GM19463 (cell line): ENCODE data around the gene RSAD2.
"Not testable (repeated sequence)": the region's sequence is repeated elsewhere in the genome, so short reads cannot be mapped to it uniquely, and the experiment has no call there.

Experiments used
- ATAC-seq: cut with Tn5 transposase; IDR thresholded peaks from one replicate; pipeline ENCODE4 v1.9.1; 2021; ENCODE audit warnings: mild to moderate bottlenecking, moderate library complexity; ENCODE audit not compliant: unreplicated experiment

The RSAD2 gene

GRCh38 chr2:6896930-6897759 lies 19.6 kb downstream of the RSAD2 start:
- ATAC-seq, result no peak

GRCh38 chr2:6902581-6902980 lies 25.0 kb downstream of the RSAD2 start:
- ATAC-seq, result not testable (repeated sequence)

GRCh38 chr2:6905668-6906067 lies 28.1 kb downstream of the RSAD2 start:
- no peak for ATAC-seq

GRCh38 chr2:6906165-6906741 lies 28.7 kb downstream of the RSAD2 start:
- no peak for ATAC-seq

- no peak for ATAC-seq
Measured at GRCh38 chr2:6908291-6908690, 30.7 kb downstream of the RSAD2 start.

GRCh38 chr2:6909431-6910385 lies 32.1 kb downstream of the RSAD2 start:
- ATAC-seq, result peak; percentile 95

- ATAC-seq, result no peak
Measured at GRCh38 chr2:6911721-6912120, 34.1 kb downstream of the RSAD2 start.

GRCh38 chr2:6913415-6914157 lies 36.0 kb downstream of the RSAD2 start:
- ATAC-seq, result no peak

- no peak for ATAC-seq
Measured at GRCh38 chr2:6914828-6915227, 37.3 kb downstream of the RSAD2 start.

- ATAC-seq, result no peak
Measured at GRCh38 chr2:6915399-6915798, 37.8 kb downstream of the RSAD2 start.

- ATAC-seq, result no peak
Measured at GRCh38 chr2:6916224-6916623, 38.6 kb downstream of the RSAD2 start.

- ATAC-seq, result no peak
Measured at GRCh38 chr2:6916736-6917070, 39.1 kb downstream of the RSAD2 start.

- ATAC-seq, result peak; percentile 85
Measured at GRCh38 chr2:6917071-6917760, 39.6 kb downstream of the RSAD2 start, which contains the start of gene RNF144A. Gene RNF144A (plus strand): TSS chr2:6917412. CDS start chr2:6996927, 79,515 bp downstream.

GRCh38 chr2:6917761-6918421 lies 40.3 kb downstream of the RSAD2 start:
- ATAC-seq, result peak; percentile 20

GRCh38 chr2:6919901-6920742 lies 42.5 kb downstream of the RSAD2 start:
- ATAC-seq, result no peak

GRCh38 chr2:6920743-6921064 lies 43.1 kb downstream of the RSAD2 start:
- no peak for ATAC-seq

GRCh38 chr2:6921321-6921922 lies 43.8 kb downstream of the RSAD2 start:
- no peak for ATAC-seq

- no peak for ATAC-seq
Measured at GRCh38 chr2:6922201-6922656, 44.7 kb downstream of the RSAD2 start.
